ENCODE results near the gene AGRN.
"Not testable (repeated sequence)": the region's sequence is repeated elsewhere in the genome, so short reads cannot be mapped to it uniquely, and the experiment has no call there.

AGRN gene

DNA sequence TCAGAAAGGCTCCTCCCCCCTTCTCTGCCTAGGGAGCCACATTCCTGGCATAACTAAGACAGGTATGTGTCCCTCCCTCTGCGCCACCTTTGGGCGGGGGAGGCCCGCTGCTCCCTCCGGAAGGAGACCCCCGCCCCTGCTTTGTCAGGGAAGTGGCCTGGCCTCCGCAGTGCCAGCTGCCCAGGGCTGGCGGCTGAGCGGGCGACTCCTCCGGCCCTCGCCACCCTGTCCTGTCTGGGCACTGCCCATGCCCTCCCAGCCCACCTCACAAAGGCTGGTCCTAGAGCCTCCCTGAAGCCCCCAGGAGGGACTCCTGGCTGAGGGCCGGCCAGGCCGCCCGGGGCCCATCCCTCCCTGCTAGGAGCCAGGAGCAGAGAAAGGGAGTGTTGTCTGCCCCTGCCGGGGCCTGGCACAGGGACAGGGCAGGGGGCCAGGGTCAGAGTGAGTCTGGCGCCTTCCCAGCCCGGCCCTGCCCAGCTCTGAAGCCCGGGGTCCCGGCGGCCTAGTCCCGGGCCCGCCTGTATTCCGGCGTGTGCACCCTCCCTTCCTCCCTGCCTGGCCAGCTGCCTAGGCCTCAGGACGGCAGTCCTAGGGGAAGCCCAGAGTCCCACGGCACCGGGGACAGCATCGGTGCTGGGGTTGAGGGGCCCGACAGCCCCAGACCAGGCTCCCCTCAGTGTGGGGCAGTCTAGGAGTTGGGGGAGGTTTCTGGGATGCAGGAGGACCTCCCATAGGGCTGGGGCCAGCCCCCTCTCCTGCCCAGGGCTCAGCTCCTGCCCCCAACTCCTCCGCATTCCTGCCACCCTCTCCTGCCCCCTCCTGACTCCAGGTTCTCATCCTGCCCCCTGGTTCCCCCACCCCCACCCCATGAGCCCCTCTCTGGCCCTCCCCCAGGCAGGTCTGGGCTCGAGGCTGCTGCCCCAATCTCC, 5.1 kb downstream of the AGRN start:
- Histone ChIP-seq H3K27me3 (ENCODE audit: low read depth, low read length) (no peaks in the 10 kb centered on the region), H3K36me3 (ENCODE audit: control insufficient read depth in 1 of 2, insufficient read depth in 2 of 2, low read length in 2 of 2) (no peaks in the 10 kb centered on the region), H3K27ac (ENCODE audit: low read length) (no peak overlapping the region), H3K9me3 (ENCODE audit: control insufficient read depth in 1 of 2, low read length in 2 of 2) (no peaks in the 10 kb centered on the region), H3K4me3 (ENCODE audit: low read depth in 1 of 2, low read length in 2 of 2) (no peak overlapping the region), H3K4me1 (ENCODE audit: control insufficient read depth in 1 of 2, insufficient read depth in 2 of 2, low read length in 2 of 2) (peaks cover 0 to 39% of the 10 kb centered on the region in 2 donors)

DNA sequence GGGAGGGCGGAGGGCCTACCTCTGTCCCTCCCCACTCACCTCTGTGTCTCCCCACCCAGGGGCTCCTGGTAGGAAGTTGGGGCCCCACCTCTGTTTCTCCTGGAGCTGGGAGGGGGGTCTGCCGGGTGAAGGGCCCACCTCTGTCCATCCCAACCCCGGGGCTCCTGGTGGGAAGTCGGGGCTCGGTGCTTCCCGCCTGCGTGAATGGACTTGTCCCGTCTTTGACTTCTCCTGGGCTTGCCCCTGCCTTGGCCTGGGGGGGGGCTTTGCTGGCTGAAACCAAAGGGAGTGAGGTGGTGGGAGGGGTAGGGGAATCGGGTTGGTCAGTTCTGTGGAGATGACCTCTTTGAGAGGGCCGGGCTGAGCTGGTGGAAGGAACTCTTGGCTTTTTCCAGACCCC, 5.8 kb downstream of the AGRN start:
- no peaks in the 10 kb centered on the region for H3K27me3 ChIP-seq (ENCODE audit: low read depth, low read length)
- H3K27ac ChIP-seq (ENCODE audit: low read length): no peak overlapping the region
- no peaks in the 10 kb centered on the region for H3K36me3 ChIP-seq (ENCODE audit: control insufficient read depth in 1 of 2, insufficient read depth in 2 of 2, low read length in 2 of 2)
- H3K4me1 ChIP-seq (ENCODE audit: control insufficient read depth in 1 of 2, insufficient read depth in 2 of 2, low read length in 2 of 2): peaks cover 0 to 39% of the 10 kb centered on the region in 2 donors
- no peak overlapping the region for H3K4me3 ChIP-seq (ENCODE audit: low read depth in 1 of 2, low read length in 2 of 2)
- H3K9me3 ChIP-seq (ENCODE audit: control insufficient read depth in 1 of 2, low read length in 2 of 2): no peaks in the 10 kb centered on the region

DNA sequence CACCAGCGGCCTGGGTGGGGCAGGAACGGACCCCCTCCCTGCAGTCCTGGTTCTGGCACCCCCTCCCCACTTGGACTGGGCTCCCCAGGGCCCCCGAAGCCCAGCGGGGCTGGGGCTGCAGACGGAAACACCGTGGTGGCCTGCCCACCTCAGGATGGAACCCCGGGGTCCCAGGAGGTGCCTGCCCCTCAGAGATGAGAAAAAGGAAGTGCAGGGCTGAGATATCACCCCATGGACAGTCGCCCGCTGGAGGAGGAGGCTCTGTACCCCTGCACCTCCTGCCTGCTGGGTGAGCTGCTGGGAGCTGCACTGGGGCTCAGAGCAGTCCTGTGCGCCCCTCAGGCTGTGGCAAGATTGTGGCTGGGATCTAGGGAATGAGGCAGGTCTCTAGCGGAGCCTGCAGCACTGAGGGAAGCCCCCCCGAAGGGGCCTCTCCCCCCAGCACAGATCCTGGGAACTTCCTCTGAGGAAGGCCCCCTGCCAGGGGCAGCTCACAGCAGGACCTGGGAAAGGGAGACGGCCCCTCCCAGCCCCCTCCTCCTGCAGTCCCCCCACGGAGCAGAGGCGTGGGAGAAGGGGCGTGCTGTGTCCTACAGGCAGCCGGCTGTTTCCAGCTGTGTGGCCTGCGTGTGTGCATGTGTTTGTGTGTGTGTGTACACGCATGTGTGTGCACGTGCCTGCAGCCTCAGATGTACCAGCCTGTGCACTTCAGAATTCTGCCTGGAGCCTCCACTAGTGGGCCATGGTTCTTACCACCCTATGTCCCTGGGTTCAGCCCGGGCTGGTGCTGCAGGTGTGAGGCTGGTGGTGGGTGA, 6.9 kb downstream of the AGRN start:
- H3K4me3 ChIP-seq (ENCODE audit: low read depth in 1 of 2, low read length in 2 of 2): no peak overlapping the region
- H3K9me3 ChIP-seq (ENCODE audit: control insufficient read depth in 1 of 2, low read length in 2 of 2): no peaks in the 10 kb centered on the region
- H3K36me3 ChIP-seq (ENCODE audit: control insufficient read depth in 1 of 2, insufficient read depth in 2 of 2, low read length in 2 of 2): no peaks in the 10 kb centered on the region
- peaks cover 0 to 28% of the 10 kb centered on the region in 2 donors for H3K4me1 ChIP-seq (ENCODE audit: control insufficient read depth in 1 of 2, insufficient read depth in 2 of 2, low read length in 2 of 2)
- no peak overlapping the region for H3K27ac ChIP-seq (ENCODE audit: low read length)
- no peaks in the 10 kb centered on the region for H3K27me3 ChIP-seq (ENCODE audit: low read depth, low read length)

DNA sequence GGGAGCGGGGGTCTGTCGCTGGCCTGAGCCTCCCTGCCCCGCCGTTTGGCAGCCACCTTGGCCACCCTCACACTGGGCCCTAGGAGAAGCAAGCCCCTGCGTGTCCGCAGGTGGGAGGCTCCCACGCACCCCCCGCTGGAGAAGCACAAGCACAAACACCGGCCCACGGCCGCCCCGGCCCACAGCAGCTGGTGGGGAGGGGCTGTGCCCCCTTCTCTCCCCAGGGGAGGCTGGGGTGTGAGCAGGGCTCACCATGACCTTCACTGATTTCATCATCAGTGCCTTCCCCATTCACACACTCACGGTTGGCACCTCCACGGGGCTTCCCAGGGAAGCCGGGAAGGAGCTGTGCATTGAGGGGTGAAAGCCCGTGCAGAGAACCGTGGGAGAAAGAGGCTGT, 7.9 kb downstream of the AGRN start:
- no peaks in the 10 kb centered on the region for H3K27me3 ChIP-seq (ENCODE audit: low read depth, low read length)
- no peak overlapping the region for H3K4me3 ChIP-seq (ENCODE audit: low read depth in 1 of 2, low read length in 2 of 2)
- peaks cover 0 to 36% of the 10 kb centered on the region in 2 donors for H3K4me1 ChIP-seq (ENCODE audit: control insufficient read depth in 1 of 2, insufficient read depth in 2 of 2, low read length in 2 of 2)
- no peaks in the 10 kb centered on the region for H3K36me3 ChIP-seq (ENCODE audit: control insufficient read depth in 1 of 2, insufficient read depth in 2 of 2, low read length in 2 of 2)
- H3K9me3 ChIP-seq (ENCODE audit: control insufficient read depth in 1 of 2, low read length in 2 of 2): no peaks in the 10 kb centered on the region
- H3K27ac ChIP-seq (ENCODE audit: low read length): no peak overlapping the region

- peaks cover 0 to 28% of the 10 kb centered on the region in 2 donors for H3K4me1 ChIP-seq (ENCODE audit: control insufficient read depth in 1 of 2, insufficient read depth in 2 of 2, low read length in 2 of 2)
- not testable (repeated sequence) for H3K36me3 ChIP-seq (ENCODE audit: control insufficient read depth in 1 of 2, insufficient read depth in 2 of 2, low read length in 2 of 2); H3K4me3 ChIP-seq (ENCODE audit: low read depth in 1 of 2, low read length in 2 of 2); H3K27ac ChIP-seq (ENCODE audit: low read length); H3K27me3 ChIP-seq (ENCODE audit: low read depth, low read length); H3K9me3 ChIP-seq (ENCODE audit: control insufficient read depth in 1 of 2, low read length in 2 of 2)
Measured at GRCh38 chr1:1030867-1031658, 11.1 kb downstream of the AGRN start.

DNA sequence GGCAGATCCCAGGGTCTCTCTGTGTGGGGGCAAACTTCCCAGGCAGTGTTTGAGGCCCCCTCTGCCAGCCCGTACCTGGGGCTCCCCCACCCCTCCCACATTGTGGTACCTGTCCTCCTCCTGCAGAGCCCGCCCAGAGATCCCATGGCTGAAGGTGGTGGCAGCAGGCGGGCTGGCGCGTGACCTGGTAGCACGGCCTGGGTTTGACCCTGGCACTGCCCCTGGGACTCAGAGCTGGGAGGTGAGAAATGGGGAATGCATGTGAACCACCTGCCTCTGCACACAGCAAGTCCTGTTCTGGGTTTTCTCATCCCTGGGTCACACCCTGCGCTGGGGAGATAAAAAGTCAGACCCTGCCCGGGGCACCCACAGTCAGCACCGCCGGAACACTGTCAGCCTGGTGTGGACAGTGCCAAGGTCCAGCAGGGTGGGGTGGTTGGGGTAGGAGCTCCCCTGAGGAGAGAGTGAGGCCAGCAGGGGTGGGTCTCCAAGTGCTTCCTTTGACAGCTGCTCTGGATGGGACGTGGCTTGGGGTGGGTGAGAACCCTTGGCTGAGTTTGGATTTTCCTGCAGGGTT, 11.8 kb downstream of the AGRN start:
- H3K36me3 ChIP-seq (ENCODE audit: control insufficient read depth in 1 of 2, insufficient read depth in 2 of 2, low read length in 2 of 2): peaks cover 0 to 5% of the 10 kb centered on the region in 2 donors
- no peaks in the 10 kb centered on the region for H3K27me3 ChIP-seq (ENCODE audit: low read depth, low read length)
- H3K9me3 ChIP-seq (ENCODE audit: control insufficient read depth in 1 of 2, low read length in 2 of 2): no peaks in the 10 kb centered on the region
- no peak overlapping the region for H3K27ac ChIP-seq (ENCODE audit: low read length)
- peaks cover 0 to 22% of the 10 kb centered on the region in 2 donors for H3K4me1 ChIP-seq (ENCODE audit: control insufficient read depth in 1 of 2, insufficient read depth in 2 of 2, low read length in 2 of 2)
- no peak overlapping the region for H3K4me3 ChIP-seq (ENCODE audit: low read depth in 1 of 2, low read length in 2 of 2)

DNA sequence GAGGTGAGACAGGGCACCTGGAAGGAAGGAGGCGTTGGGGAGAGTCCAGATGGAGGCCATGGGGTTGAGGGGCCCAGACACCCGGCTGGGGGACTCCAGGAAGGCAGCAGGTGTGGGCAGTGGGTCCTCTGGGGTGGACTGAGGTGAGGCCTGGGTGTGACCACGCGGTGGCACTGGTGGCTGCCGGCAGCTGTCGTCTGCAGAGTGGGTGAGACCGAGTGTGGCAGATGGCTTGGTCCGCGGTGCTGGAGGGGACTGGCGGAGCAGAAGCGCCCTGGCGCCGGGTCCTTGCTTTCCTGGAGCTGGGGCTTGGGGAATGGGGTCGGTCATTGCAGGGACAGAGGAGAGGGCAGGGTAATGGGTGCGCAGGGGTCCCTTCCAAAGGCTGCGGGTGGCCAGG, 12.5 kb downstream of the AGRN start:
- Histone ChIP-seq H3K4me3 (ENCODE audit: low read depth in 1 of 2, low read length in 2 of 2) (peak overlapping the region in 1 of 2 donors; percentile 53), H3K36me3 (ENCODE audit: control insufficient read depth in 1 of 2, insufficient read depth in 2 of 2, low read length in 2 of 2) (peaks cover 0 to 5% of the 10 kb centered on the region in 2 donors), H3K27me3 (ENCODE audit: low read depth, low read length) (no peaks in the 10 kb centered on the region), H3K4me1 (ENCODE audit: control insufficient read depth in 1 of 2, insufficient read depth in 2 of 2, low read length in 2 of 2) (peaks cover 0 to 22% of the 10 kb centered on the region in 2 donors), H3K27ac (ENCODE audit: low read length) (no peak overlapping the region), H3K9me3 (ENCODE audit: control insufficient read depth in 1 of 2, low read length in 2 of 2) (no peaks in the 10 kb centered on the region)

DNA sequence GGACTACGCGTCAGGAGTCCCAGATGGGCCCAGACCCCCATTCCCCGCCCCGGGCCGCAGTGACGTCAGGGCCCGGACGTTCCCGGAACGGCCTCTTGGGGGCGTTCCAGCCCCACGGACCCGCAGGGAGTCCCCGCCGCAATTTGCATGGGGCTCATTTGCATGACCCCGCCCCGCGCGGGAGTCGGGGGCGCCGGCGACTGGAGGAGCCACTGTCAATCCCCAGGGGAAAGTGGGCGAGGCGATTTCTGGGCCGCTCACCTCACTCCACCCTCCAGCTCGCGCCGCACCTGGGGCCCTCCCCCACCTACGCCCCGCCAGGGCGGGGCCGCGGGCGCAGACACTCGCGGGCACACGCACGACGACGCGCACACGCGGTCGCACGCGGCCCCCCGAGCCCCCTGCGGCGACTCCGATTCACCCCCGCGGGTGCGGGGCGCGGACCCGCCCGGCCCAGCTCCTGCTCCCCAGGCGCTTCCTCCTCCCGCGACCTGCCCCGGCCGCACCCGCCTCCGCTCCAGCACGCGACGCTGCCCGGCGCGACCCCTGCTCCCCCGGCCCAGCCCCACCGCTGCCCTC, 13.2 kb downstream of the AGRN start:
- peak overlapping the region in 1 of 2 donors; percentile 53 for H3K4me3 ChIP-seq (ENCODE audit: low read depth in 1 of 2, low read length in 2 of 2)
- H3K27ac ChIP-seq (ENCODE audit: low read length): no peak overlapping the region
- peaks cover 0 to 22% of the 10 kb centered on the region in 2 donors for H3K4me1 ChIP-seq (ENCODE audit: control insufficient read depth in 1 of 2, insufficient read depth in 2 of 2, low read length in 2 of 2)
- H3K27me3 ChIP-seq (ENCODE audit: low read depth, low read length): no peaks in the 10 kb centered on the region
- H3K36me3 ChIP-seq (ENCODE audit: control insufficient read depth in 1 of 2, insufficient read depth in 2 of 2, low read length in 2 of 2): peaks cover 0 to 5% of the 10 kb centered on the region in 2 donors
- no peaks in the 10 kb centered on the region for H3K9me3 ChIP-seq (ENCODE audit: control insufficient read depth in 1 of 2, low read length in 2 of 2)

GRCh38 chr1:1033731-1034438, 14.0 kb downstream of the AGRN start:
- H3K36me3 ChIP-seq (ENCODE audit: control insufficient read depth in 1 of 2, insufficient read depth in 2 of 2, low read length in 2 of 2): peaks cover 0 to 5% of the 10 kb centered on the region in 2 donors
- H3K4me1 ChIP-seq (ENCODE audit: control insufficient read depth in 1 of 2, insufficient read depth in 2 of 2, low read length in 2 of 2): peaks cover 0 to 22% of the 10 kb centered on the region in 2 donors
- no peak overlapping the region for H3K27ac ChIP-seq (ENCODE audit: low read length)
- H3K27me3 ChIP-seq (ENCODE audit: low read depth, low read length): no peaks in the 10 kb centered on the region
- H3K4me3 ChIP-seq (ENCODE audit: low read depth in 1 of 2, low read length in 2 of 2): no peak overlapping the region
- H3K9me3 ChIP-seq (ENCODE audit: control insufficient read depth in 1 of 2, low read length in 2 of 2): no peaks in the 10 kb centered on the region

GRCh38 chr1:1034439-1034781, 14.5 kb downstream of the AGRN start:
- Histone ChIP-seq H3K27ac (ENCODE audit: low read length) (no peak overlapping the region), H3K4me3 (ENCODE audit: low read depth in 1 of 2, low read length in 2 of 2) (no peak overlapping the region), H3K36me3 (ENCODE audit: control insufficient read depth in 1 of 2, insufficient read depth in 2 of 2, low read length in 2 of 2) (peaks cover 0 to 5% of the 10 kb centered on the region in 2 donors), H3K9me3 (ENCODE audit: control insufficient read depth in 1 of 2, low read length in 2 of 2) (no peaks in the 10 kb centered on the region), H3K27me3 (ENCODE audit: low read depth, low read length) (no peaks in the 10 kb centered on the region), H3K4me1 (ENCODE audit: control insufficient read depth in 1 of 2, insufficient read depth in 2 of 2, low read length in 2 of 2) (peaks cover 0 to 24% of the 10 kb centered on the region in 2 donors)
